SK-N-SH treated with all-trans-retinoic acid at 6 μM for 48 hours (cell line): ENCODE measurements around the gene SRRM1.

ENCODE experiments used
- ARNTL ChIP-seq: fragments of 450-650 bp; formaldehyde crosslinking; IDR thresholded peaks from 2 replicates; pipeline ENCODE4 v1.5.0; 2020; ENCODE audit warnings: low read depth, mild to moderate bottlenecking, moderate library complexity, borderline replicate concordance
- ESRRG ChIP-seq: fragments of 250-450 bp; sonication (Bioruptor Pico); IDR thresholded peaks from 2 replicates; pipeline ENCODE4 v1.6.1; 2021; ENCODE audit warnings: mild to moderate bottlenecking
- RARB ChIP-seq: fragments of 250-450 bp; sonication (Bioruptor Pico); IDR thresholded peaks from 2 replicates; pipeline ENCODE4 v1.8.0; 2021; ENCODE audit warnings: mild to moderate bottlenecking, moderate library complexity
- ZC3H10 ChIP-seq: fragments of 250-450 bp; sonication (Bioruptor Pico); IDR thresholded peaks from 2 replicates; pipeline ENCODE4 v1.5.1; 2021; ENCODE audit warnings: mild to moderate bottlenecking, moderate library complexity
- ZFP3 ChIP-seq: fragments of 250-450 bp; sonication (Bioruptor Pico); IDR thresholded peaks from 2 replicates; pipeline ENCODE4 v1.5.0; 2020; ENCODE audit warnings: mild to moderate bottlenecking, moderate library complexity
- TF ChIP-seq, protein P1 (sequence below): fragments of 250-450 bp; sonication (Bioruptor Pico); IDR thresholded peaks from 2 replicates; pipeline ENCODE4 v1.8.0; 2020; ENCODE audit warnings: mild to moderate bottlenecking, moderate library complexity, borderline replicate concordance
- TF ChIP-seq, protein P2 (sequence below): fragments of 250-450 bp; sonication (Bioruptor Pico); IDR thresholded peaks from 2 replicates; pipeline ENCODE4 v1.8.0; 2021; ENCODE audit warnings: low read depth, mild to moderate bottlenecking, moderate library complexity, borderline replicate concordance
- TF ChIP-seq, protein P3 (sequence below): fragments of 250-450 bp; sonication (Bioruptor Pico); IDR thresholded peaks from 2 replicates; pipeline ENCODE4 v1.5.1; 2020; ENCODE audit warnings: low read depth, mild to moderate bottlenecking, moderate library complexity

DNA sequence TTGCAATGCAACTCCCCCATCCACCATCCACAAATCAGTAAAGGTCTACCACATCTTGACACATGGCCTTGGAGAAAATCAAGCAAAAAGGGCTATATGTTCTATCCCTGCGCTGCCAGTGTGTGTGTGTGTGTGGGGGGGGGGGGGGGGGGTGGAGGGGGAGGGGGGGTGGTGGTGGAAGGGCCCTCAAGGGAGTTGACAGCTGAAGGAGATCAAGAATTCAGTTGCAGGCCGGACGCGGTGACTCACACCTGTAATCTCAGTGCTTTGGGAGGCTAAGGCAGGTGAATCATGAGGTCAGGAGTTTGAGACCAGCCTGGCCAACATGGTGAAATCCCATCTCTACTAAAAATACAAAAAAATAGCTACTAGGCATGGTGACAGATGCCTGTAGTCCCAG lies 64.6 kb downstream of the SRRM1 start:
- TF ChIP-seq, protein P1, sequence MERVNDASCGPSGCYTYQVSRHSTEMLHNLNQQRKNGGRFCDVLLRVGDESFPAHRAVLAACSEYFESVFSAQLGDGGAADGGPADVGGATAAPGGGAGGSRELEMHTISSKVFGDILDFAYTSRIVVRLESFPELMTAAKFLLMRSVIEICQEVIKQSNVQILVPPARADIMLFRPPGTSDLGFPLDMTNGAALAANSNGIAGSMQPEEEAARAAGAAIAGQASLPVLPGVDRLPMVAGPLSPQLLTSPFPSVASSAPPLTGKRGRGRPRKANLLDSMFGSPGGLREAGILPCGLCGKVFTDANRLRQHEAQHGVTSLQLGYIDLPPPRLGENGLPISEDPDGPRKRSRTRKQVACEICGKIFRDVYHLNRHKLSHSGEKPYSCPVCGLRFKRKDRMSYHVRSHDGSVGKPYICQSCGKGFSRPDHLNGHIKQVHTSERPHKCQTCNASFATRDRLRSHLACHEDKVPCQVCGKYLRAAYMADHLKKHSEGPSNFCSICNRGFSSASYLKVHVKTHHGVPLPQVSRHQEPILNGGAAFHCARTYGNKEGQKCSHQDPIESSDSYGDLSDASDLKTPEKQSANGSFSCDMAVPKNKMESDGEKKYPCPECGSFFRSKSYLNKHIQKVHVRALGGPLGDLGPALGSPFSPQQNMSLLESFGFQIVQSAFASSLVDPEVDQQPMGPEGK (CRISPR knock-in tag): no peak
- TF ChIP-seq ESRRG (CRISPR knock-in tag): no peak
- TF ChIP-seq RARB (CRISPR knock-in tag): no peak
- TF ChIP-seq ZFP3: no peak
- no peak for TF ChIP-seq ARNTL
- TF ChIP-seq, protein P2, sequence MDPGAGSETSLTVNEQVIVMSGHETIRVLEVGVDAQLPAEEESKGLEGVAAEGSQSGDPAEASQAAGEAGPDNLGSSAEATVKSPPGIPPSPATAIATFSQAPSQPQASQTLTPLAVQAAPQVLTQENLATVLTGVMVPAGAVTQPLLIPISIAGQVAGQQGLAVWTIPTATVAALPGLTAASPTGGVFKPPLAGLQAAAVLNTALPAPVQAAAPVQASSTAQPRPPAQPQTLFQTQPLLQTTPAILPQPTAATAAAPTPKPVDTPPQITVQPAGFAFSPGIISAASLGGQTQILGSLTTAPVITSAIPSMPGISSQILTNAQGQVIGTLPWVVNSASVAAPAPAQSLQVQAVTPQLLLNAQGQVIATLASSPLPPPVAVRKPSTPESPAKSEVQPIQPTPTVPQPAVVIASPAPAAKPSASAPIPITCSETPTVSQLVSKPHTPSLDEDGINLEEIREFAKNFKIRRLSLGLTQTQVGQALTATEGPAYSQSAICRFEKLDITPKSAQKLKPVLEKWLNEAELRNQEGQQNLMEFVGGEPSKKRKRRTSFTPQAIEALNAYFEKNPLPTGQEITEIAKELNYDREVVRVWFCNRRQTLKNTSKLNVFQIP (CRISPR knock-in tag): no peak
- no peak for TF ChIP-seq ZC3H10 (CRISPR knock-in tag)
- TF ChIP-seq, protein P3, sequence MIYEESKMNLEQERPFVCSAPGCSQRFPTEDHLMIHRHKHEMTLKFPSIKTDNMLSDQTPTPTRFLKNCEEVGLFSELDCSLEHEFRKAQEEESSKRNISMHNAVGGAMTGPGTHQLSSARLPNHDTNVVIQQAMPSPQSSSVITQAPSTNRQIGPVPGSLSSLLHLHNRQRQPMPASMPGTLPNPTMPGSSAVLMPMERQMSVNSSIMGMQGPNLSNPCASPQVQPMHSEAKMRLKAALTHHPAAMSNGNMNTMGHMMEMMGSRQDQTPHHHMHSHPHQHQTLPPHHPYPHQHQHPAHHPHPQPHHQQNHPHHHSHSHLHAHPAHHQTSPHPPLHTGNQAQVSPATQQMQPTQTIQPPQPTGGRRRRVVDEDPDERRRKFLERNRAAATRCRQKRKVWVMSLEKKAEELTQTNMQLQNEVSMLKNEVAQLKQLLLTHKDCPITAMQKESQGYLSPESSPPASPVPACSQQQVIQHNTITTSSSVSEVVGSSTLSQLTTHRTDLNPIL: no peak
